Epithelial cell of proximal tubule (primary cell): ENCODE results near the gene STIMATE. TPM values are rescaled to one million over a fixed set of nuclear protein-coding genes. Genes with fewer than 3 reads are reported as not detected.

Source experiments
- DNase-seq: peaks from one replicate; pipeline ENCODE4 v3.0.0-alpha.2; 2011; ENCODE audit warnings: low read depth
- H3K4me3 ChIP-seq: 2 replicates; pipeline ENCODE4 v1.5.1; 2011; ENCODE audit warnings: low read depth, mild to moderate bottlenecking, low read length
- CTCF ChIP-seq: conservative IDR thresholded peaks from 2 replicates; pipeline ENCODE4 v1.5.1; 2012; ENCODE audit warnings: low read depth, mild to moderate bottlenecking, low read length
- total RNA-seq: library from RNA; depleted of rRNA; stranded (reverse); fragments of >200 nt; gene quantifications from 2 replicates; pipeline ENCODE4 v1.2.3, GENCODE V29; 2015

STIMATE gene
- total RNA-seq, 1 donor from 2014 or later = 7.7 TPM

GRCh38 chr3:52880047-52880446, 17.3 kb downstream of the STIMATE start:
- DNase-seq = no peak
- no peak for TF ChIP-seq CTCF
- no peak overlapping the region for H3K4me3 ChIP-seq

- no peak for DNase-seq
- H3K4me3 ChIP-seq = no peak overlapping the region
- TF ChIP-seq CTCF = no peak
Observed at GRCh38 chr3:52879581-52879980, 17.8 kb downstream of the STIMATE start.

GRCh38 chr3:52879090-52879489, 18.3 kb downstream of the STIMATE start:
- H3K4me3 ChIP-seq = no peak overlapping the region
- TF ChIP-seq CTCF = peak; percentile 25
- no peak for DNase-seq

- H3K4me3 ChIP-seq = no peak overlapping the region
- DNase-seq = no peak
- TF ChIP-seq CTCF = no peak
Observed at GRCh38 chr3:52877085-52877484, 20.3 kb downstream of the STIMATE start.

- TF ChIP-seq CTCF = no peak
- DNase-seq = no peak
Observed at GRCh38 chr3:52874864-52875587, 22.3 kb downstream of the STIMATE start.

GRCh38 chr3:52874160-52874701, 23.1 kb downstream of the STIMATE start:
- no peak overlapping the region for H3K4me3 ChIP-seq
- no peak for DNase-seq
- TF ChIP-seq CTCF = no peak

More at GRCh38 chr3:52874864-52875587, 22.3 kb downstream of the STIMATE start:
- H3K4me3 ChIP-seq = no peak overlapping the region
